WI38 (cell line): ENCODE results near the gene TAF11L8.
"Not testable (repeated sequence)": the region's sequence is repeated elsewhere in the genome, so short reads cannot be mapped to it uniquely, and the experiment has no call there.

Experiments
- H3K4me3 ChIP-seq: 2 replicates; pipeline ENCODE4 v1.5.1; 2011; ENCODE audit warnings: low read depth, mild to moderate bottlenecking, control low read depth, low read length
- CTCF ChIP-seq: IDR thresholded peaks from 2 replicates; pipeline ENCODE4 v1.5.1; 2012; ENCODE audit warnings: low read depth, mild to moderate bottlenecking, control low read depth, low read length

TAF11L8 gene

GRCh38 chr5:17604951-17605350 lies 14.2 kb upstream of the TAF11L8 start:
- no peak overlapping the region for H3K4me3 ChIP-seq
- TF ChIP-seq CTCF, result no peak

- not testable (repeated sequence) for H3K4me3 ChIP-seq
These were observed 13.1 kb upstream of the TAF11L8 start, which contains the start of gene TAF11L11 for GRCh38 chr5:17603880-17604279. Gene TAF11L11, plus strand, starts transcription at chr5:17604183.

- not testable (repeated sequence) for H3K4me3 ChIP-seq
These were observed 7.0 kb upstream of the TAF11L8 start, which contains the start of gene TAF11L10 for GRCh38 chr5:17597728-17598127. Gene TAF11L10, minus strand, starts transcription at chr5:17597828.

- not testable (repeated sequence) for H3K4me3 ChIP-seq
These were observed 3.5 kb upstream of the TAF11L8 start, which contains the start of gene TAF11L9 for GRCh38 chr5:17594255-17594654. Gene TAF11L9, minus strand, starts transcription at chr5:17594394.

GRCh38 chr5:17585658-17586057 lies 5.1 kb downstream of the TAF11L8 start, which contains the start of gene TAF11L7:
Gene TAF11L7, minus strand, starts transcription at chr5:17585758.
- H3K4me3 ChIP-seq, result not testable (repeated sequence)
